Stimulated activated CD8-positive, alpha-beta memory T cell treated with anti-CD3 and anti-CD28 coated beads, Interleukin-7, amount 100 ng/mL, for 24 hours (primary cell): ENCODE results near the gene PIN1.
"Not testable (repeated sequence)": the region's sequence is repeated elsewhere in the genome, so short reads cannot be mapped to it uniquely, and the experiment has no call there.

Experiments used
- DNase-seq: peaks from one replicate; pipeline ENCODE4 v3.0.0-alpha.2; 2020; ENCODE audit warnings: low read depth

Gene PIN1

GRCh38 chr19:9834726-9835506, at the start of gene PIN1:
PIN1 (plus strand) TSS chr19:9835318; CDS start chr19:9835345, 27 bp downstream.
- peak; percentile 96 for DNase-seq

GRCh38 chr19:9785367-9786331, 49.5 kb upstream of the PIN1 start:
- peak; percentile 95 for DNase-seq

DNA sequence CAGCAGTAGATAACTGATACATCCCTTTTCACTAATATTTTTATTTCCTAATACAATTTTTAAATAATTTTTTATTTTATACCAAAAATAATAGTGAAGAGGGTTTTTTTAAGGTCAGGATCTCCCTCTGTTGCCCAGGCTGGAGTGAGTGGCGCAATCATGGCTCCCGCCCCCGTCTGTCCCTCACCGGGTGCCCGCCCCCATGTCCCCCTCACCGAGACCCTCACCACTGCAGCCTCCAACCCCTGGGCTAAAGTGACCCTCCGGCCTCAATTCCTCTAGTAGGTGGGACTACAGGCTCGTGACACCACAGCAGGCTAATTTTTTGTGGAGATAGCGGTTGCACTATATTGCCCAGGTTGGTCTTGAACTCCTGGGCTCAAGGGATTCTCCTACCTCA, 48.8 kb upstream of the PIN1 start:
- no peak for DNase-seq

- DNase-seq = no peak
Observed at GRCh38 chr19:9786819-9787218, 48.3 kb upstream of the PIN1 start.

DNA sequence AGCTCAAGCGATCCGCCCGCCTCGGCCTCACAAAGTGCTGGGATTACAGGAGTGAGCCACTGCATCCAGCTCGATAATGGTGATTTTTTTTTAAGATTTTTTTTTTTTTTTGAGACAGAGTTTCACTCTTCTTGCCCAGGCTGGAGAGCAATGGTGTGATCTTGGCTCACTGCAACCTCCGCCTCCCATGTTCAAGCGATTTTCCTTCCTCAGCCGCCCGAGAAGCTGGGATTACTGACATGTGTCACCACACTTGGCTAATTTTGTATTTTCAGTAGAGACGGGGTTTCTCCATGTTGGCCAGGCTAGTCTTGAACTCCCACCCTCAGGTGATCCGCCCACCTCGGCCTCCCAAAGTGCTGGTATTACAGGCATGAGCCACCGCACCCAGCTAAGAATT, 46.5 kb upstream of the PIN1 start:
- DNase-seq = not testable (repeated sequence)

GRCh38 chr19:9789066-9789465, 46.1 kb upstream of the PIN1 start:
- no peak for DNase-seq

DNA sequence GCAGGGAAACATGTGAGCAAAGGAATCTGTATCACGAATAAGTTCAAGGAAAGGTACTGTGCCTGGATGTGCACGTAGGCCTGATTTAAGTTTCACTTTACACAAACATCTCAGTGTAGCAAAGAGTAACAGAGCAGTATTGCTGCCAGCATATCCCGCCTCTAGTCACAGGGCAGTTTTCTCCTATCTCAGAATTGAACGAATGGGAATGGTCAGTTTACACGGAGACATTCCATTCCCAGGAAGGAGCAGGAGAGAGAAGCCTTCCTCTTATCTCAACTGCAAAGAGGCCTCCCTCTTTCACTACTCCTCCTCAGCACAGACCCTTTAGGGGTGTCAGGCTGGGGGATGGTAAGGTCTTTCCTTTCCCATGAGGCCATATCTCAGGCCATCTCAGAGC, 45.5 kb upstream of the PIN1 start:
- not testable (repeated sequence) for DNase-seq

- not testable (repeated sequence) for DNase-seq
Observed at GRCh38 chr19:9791073-9791367, 44.1 kb upstream of the PIN1 start.

GRCh38 chr19:9791552-9792205, 43.4 kb upstream of the PIN1 start:
- DNase-seq = peak; percentile 87

- DNase-seq = peak; percentile 82
Observed at GRCh38 chr19:9792206-9793070, 42.7 kb upstream of the PIN1 start.

DNA sequence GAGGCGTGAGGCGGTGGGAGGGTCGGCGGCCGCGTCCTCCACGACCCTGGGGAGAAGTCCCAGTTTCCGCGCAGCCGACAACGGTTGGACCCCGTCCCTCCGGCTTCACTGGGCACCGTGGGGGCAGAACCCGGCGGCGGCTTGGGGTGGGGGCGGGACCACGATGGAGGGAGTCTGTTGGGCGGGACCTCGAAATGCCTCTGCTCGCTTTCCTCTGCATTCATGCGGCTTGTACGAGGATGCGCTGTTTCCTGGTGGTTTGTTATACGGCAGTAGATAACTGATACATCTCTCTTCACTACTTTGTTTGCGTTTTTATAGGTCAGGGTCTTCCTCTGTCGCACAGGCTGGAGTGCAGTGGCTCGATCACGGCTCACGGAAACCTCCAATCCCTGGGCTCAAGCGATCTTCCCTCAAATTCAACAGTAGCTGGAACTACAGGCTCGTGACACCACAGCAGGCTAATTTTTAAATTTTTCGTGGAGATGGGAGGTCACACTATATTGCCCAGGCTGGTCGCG, 42.0 kb upstream of the PIN1 start:
- peak; percentile 35 for DNase-seq

GRCh38 chr19:9796113-9796773, 38.9 kb upstream of the PIN1 start:
- peak; percentile 58 for DNase-seq

DNA sequence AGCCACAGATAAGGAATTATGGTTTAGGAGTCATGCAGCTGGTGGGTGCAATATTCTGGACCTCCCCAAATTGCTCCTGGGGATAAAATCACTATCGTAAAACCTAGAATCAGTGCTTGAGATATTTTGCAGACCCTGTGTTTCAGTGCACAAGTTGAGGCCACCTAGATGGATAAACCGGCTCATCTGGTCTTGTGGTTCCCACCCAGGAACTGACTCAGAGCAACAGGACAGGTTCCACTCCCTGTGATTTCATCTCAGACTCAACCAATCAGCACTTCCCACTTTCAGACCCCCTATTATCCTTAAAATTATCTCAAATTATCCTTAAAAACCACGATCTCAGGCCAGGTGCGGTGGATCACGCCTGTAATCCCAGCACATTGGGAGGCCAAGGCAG, 37.2 kb upstream of the PIN1 start:
- no peak for DNase-seq

- DNase-seq = no peak
Observed at GRCh38 chr19:9799162-9799561, 36.0 kb upstream of the PIN1 start.

DNA sequence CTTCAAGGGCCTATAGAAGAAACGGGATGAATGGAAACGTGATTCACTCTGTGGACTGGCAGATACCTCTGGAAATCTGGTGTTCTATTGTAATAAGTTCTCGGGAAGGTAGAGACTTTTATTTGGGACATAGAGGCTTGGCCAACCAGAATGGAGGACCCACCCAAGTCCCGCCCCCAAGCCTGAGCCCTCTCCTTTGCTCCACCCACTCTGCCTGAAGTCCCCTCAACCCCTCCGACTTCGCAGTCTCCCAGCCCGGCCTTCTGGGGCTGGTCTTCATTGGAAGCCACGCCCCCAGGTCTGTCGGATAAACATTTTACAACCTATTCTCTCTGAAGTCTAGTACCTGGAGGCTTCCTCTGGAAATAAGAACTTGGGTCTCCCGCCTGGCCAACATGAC, 33.1 kb upstream of the PIN1 start:
- DNase-seq = no peak

DNA sequence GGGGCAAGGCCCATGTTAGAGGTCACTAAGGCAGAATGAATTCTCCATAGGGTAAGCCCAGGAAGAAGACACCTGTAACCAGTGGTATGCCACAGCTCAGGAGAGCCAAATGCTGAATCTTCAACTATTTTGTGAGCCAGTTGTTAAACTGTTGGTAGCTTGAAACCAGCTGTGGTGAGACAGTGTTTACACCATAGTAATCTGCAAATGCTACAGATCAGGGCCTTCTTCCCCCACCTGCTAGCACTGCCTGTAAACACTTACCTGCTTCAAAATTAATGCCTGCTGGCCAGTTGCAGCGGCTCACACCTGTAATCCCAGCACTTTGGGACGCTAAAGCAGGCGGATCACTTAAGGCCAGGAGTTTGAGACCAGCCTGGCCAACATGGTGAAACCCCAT, 28.3 kb upstream of the PIN1 start:
- DNase-seq = no peak

DNA sequence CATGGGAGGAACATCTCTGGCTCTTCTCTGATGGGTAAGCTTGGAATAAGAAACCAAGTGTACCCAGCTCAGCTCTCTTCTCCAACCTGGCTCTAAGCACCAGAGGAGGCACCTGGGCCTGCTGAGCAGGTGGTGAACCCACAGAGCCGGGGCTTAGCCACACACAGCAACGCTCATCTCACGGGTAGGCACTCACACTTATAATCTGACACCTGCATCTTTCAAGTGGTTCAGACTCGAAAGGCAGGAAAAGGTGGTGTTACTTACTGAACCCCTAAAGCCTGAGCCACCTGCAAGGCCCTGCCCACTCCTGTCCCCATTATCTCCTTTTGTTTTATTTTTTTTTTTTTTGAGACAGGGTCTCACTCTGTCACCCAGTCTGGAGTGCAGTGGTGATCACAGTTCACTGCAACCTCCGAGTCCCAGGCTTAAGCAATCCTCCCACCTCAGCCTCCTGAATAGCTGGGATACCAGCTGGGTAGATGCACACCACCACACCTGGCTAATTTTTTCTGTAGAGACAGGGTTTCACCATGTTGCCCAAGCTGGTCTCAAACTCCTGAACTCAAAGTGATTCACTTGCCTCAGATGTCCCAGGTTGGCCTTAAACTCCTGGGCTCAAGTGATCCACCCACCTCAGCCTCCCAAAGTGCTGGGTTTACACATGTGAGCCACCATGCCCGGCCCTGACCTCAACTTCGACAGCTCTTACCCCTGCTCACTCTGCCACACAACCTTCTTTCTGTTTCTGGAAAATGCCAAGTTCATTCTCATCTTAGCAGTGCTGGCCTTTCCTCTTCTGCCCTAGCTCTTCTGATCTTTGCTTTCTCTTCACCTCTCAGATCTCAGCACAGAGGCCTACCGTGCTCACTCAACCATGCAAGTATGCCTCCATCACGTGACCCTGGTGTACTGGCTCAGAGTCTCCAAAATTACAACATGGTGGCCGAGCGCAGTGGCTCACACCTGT, 26.0 kb upstream of the PIN1 start:
- no peak for DNase-seq

DNA sequence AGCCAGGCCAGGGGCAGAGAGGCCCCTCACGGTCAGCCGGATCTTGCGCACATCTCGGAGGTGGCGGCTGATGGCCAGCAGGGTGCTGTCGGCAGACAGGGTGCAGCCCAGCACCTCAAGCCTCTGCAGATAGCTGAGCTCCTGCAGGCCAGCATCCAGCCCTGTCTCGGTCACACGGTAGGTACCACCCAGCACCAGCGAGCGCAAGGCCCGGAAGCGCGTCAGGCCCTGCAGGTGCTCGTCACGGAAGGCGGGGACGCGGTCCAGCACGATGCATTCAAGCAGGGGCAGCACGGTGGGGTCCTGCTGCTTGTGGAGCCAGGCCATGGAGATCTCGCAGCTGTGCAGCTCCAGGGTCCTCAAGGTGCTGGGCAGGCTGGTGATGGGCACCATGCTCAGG, 24.0 kb upstream of the PIN1 start:
- no peak for DNase-seq

DNA sequence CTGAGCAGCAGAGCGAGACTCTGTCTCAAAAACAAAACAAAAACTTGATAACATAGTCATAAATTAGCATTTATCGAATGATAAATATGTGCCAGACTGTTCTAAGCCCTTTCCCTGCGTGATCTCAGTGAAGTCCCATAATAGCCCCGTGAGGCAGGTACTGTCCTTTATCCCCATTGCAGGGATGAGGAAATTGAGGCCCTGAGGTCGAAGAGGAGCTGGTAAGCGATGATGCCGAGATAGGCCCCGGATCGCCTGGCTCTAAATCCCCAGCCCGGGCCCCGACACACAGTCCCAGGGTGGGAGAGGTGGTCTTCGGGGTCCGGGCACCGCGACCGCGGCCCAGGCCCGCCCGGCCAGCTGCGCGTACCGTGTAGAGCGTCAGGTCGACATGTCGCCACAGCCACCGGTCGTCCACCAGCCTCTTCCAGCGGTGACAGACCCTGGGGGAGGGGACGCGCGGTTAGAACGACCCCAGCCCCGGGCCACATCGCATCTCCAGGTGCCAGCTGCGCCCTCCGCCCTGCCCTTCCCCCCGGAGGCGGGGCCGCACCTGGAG, 16.9 kb upstream of the PIN1 start:
- no peak for DNase-seq
